ENCODE results near the gene PCTP.

DNA sequence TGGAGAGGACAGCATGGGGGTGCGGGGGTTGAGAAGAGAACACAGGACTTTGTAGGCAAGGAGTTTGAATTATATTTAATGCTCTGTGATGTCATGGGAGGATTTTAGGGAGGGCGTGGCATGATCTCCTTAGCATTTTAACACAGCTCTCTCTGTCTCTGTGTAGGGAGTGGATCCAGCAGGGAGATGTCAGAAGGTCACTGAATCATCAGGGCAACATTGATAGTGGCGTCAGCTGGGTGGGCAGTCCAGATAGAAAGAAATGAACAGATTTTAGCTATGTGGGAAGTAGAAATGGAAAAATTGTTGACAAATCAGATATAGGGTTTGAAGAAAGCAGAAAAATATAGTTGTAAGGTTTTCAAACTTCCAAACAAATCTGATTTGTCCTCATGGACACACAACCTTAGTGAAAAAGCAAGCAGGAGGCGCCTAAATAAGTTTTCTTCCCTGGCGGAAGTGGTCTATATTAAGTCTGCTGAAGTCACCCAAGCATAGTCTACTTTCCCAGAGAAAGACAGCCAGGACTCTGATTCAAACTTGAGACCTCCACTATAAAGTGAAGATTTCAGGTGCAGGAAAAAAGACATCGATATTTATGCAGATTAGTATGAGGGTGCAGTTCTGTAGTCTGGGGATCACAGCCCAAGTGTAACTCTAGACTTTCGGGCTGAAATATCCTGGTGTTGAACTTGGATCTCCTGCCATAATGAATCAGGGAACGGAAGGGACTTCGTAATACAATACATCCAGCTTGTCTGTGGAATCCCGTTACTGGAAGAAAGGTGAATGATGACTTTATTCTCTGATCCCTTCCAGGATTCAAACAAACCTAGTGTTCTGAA is 10.1 kb upstream of the PCTP start:
- TF ChIP-seq, protein P1, sequence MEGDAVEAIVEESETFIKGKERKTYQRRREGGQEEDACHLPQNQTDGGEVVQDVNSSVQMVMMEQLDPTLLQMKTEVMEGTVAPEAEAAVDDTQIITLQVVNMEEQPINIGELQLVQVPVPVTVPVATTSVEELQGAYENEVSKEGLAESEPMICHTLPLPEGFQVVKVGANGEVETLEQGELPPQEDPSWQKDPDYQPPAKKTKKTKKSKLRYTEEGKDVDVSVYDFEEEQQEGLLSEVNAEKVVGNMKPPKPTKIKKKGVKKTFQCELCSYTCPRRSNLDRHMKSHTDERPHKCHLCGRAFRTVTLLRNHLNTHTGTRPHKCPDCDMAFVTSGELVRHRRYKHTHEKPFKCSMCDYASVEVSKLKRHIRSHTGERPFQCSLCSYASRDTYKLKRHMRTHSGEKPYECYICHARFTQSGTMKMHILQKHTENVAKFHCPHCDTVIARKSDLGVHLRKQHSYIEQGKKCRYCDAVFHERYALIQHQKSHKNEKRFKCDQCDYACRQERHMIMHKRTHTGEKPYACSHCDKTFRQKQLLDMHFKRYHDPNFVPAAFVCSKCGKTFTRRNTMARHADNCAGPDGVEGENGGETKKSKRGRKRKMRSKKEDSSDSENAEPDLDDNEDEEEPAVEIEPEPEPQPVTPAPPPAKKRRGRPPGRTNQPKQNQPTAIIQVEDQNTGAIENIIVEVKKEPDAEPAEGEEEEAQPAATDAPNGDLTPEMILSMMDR (conservative IDR thresholded peaks at IDR 0.05; ENCODE audit: low read depth, low read length): no peak
- TF ChIP-seq POLR2A (IDR thresholded peaks at IDR 0.05; ENCODE audit: low read depth, low read length) (no peak), NFE2L2 (IDR thresholded peaks at IDR 0.05; ENCODE audit: low read depth, low read length) (no peak), RAD21 (IDR thresholded peaks at IDR 0.05; ENCODE audit: low read length) (no peak), SMC3 (IDR thresholded peaks at IDR 0.05; ENCODE audit: low read depth, low read length) (no peak), MXI1 (IDR thresholded peaks at IDR 0.05; ENCODE audit: borderline replicate concordance, low read depth, low read length) (no peak), MAZ (IDR thresholded peaks at IDR 0.05; ENCODE audit: borderline replicate concordance, low read depth, low read length) (no peak), BHLHE40 (IDR thresholded peaks at IDR 0.05; ENCODE audit: low read depth, low read length) (no peak)
- TF ChIP-seq, protein P2, sequence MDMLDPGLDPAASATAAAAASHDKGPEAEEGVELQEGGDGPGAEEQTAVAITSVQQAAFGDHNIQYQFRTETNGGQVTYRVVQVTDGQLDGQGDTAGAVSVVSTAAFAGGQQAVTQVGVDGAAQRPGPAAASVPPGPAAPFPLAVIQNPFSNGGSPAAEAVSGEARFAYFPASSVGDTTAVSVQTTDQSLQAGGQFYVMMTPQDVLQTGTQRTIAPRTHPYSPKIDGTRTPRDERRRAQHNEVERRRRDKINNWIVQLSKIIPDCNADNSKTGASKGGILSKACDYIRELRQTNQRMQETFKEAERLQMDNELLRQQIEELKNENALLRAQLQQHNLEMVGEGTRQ (IDR thresholded peaks at IDR 0.05; ENCODE audit: low read depth, low read length): no peak
- TF ChIP-seq, protein P3, sequence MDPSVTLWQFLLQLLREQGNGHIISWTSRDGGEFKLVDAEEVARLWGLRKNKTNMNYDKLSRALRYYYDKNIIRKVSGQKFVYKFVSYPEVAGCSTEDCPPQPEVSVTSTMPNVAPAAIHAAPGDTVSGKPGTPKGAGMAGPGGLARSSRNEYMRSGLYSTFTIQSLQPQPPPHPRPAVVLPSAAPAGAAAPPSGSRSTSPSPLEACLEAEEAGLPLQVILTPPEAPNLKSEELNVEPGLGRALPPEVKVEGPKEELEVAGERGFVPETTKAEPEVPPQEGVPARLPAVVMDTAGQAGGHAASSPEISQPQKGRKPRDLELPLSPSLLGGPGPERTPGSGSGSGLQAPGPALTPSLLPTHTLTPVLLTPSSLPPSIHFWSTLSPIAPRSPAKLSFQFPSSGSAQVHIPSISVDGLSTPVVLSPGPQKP (IDR thresholded peaks at IDR 0.05; ENCODE audit: borderline replicate concordance, low read depth, low read length): no peak

Data from IMR-90 (cell line).